ENCODE results near the gene FLAD1.

- TF ChIP-seq EP300 (IDR thresholded peaks at IDR 0.05) (no peak), CTCF (IDR thresholded peaks at IDR 0.05) (peak in 1 of 3 experiments; percentile 37), POLR2AphosphoS5 (IDR thresholded peaks at IDR 0.05) (peak; percentile 82 to 86), POLR2A (IDR thresholded peaks at IDR 0.05; ENCODE audit: low read depth) (no peak)
Observed at GRCh38 chr1:154982897-154983648, at the start of gene FLAD1.
